Astrocyte of the cerebellum (primary cell): ENCODE measurements around the gene METTL25B.

Experiments
- DNase-seq: peaks from one replicate; pipeline ENCODE4 v3.0.0-alpha.2; 2011; ENCODE audit warnings: low read depth
- H3K4me3 ChIP-seq: 2 replicates; pipeline ENCODE4 v1.5.1; 2011; ENCODE audit warnings: mild to moderate bottlenecking, low read depth, low read length, moderate library complexity
- in situ Hi-C: cut with HindIII; loops from 2 replicates; pipeline ENCODE4 v1.10.0; 2017; ENCODE audit warnings: low sequenced_read_pairs
- TF ChIP-seq, protein P1 (sequence below): IDR thresholded peaks from 2 replicates; pipeline ENCODE4 v1.5.1; 2012; ENCODE audit warnings: low read length, low read depth, moderate library complexity, mild to moderate bottlenecking; ENCODE audit errors: missing control alignments

Gene METTL25B

DNA sequence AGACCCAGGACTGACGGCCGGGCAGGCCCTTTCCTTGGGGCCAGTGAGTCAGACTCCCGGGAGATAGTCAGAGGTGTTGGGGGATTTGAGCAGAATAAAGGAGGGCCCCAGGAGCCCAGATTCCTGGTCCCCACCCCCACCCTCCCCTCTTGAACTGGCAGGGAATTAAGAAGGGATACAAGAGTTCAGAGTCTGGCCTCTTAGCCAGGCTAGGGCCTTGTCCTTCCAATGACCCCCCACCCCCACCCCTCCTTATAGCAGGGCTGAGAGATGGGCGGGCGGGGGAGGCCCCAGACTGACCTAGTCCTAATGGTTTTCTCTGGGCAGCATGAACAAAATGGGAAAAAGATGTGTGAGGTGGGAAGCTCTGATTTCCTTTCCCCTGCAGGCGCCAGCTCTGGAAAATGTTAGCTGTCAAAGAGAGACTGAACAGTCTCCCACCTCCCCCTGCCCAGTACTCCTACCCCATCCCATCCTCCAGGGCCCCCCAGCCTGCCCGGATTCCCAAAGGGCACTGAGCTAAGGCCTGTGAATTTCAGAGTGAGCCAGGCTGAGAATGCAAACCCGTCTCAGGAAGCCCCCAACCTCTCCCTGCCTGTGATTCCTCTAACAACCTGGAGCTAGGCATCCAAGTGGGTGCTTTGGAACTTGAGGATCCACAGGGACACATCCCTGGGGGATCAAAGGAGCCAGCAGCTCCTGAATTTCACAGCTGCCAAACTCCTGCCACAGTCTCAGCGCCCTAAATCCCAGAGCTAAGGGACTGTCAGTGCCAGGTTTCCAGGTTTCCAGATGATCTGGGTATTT is 17.1 kb upstream of the METTL25B start:
- no peak overlapping the region for H3K4me3 ChIP-seq
- TF ChIP-seq, protein P1, sequence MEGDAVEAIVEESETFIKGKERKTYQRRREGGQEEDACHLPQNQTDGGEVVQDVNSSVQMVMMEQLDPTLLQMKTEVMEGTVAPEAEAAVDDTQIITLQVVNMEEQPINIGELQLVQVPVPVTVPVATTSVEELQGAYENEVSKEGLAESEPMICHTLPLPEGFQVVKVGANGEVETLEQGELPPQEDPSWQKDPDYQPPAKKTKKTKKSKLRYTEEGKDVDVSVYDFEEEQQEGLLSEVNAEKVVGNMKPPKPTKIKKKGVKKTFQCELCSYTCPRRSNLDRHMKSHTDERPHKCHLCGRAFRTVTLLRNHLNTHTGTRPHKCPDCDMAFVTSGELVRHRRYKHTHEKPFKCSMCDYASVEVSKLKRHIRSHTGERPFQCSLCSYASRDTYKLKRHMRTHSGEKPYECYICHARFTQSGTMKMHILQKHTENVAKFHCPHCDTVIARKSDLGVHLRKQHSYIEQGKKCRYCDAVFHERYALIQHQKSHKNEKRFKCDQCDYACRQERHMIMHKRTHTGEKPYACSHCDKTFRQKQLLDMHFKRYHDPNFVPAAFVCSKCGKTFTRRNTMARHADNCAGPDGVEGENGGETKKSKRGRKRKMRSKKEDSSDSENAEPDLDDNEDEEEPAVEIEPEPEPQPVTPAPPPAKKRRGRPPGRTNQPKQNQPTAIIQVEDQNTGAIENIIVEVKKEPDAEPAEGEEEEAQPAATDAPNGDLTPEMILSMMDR = no peak
- no peak for DNase-seq
- in situ Hi-C loops = no loop called here

DNA sequence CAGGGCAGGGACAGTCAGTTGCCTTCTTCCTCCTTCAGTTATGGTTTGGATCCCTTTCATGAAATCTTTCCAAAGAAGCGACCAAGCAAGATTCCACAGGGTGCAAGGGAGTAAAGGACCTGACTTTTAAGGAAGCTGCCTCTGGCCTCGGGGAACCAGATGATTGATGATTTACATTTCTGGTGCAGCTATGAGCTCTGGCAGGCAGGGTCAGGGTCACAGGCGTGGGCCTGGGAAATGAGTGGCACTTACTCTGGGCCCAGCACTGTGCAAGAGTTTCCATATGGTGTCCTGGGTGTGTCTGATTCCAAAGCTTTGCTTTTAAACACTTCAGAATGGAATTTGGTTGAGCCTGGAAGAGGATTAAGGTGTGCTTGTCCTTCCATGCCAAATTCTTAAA is 15.6 kb upstream of the METTL25B start:
- DNase-seq = no peak
- TF ChIP-seq, protein P1 = no peak
- in situ Hi-C loops = no loop called here
- H3K4me3 ChIP-seq = no peak overlapping the region

DNA sequence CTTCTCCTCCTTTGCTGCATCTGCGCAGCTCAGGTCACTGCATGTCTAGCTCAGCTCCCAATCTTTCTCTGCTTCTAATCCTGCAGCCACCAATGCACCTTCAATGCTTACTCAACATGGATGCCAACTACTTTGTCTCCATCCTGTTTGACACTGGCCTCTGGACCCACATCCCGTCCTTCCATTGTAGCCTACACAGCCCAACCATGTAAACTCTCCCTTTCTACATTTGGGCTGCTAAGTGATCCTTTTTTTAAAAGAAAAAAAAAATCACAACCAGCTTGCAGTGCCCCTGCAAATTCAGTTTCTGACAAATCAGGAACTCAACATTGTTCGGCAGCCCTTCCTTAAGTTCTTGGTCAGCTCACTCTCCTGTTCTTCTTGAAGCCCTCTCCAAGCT is 13.4 kb upstream of the METTL25B start:
- no peak overlapping the region for H3K4me3 ChIP-seq
- TF ChIP-seq, protein P1 = no peak
- no peak for DNase-seq
- in situ Hi-C loops = loop anchor here (5.0 kb wide), 1 partner anchor 142 kb away; the partner anchor contains the start of gene INSRR

DNA sequence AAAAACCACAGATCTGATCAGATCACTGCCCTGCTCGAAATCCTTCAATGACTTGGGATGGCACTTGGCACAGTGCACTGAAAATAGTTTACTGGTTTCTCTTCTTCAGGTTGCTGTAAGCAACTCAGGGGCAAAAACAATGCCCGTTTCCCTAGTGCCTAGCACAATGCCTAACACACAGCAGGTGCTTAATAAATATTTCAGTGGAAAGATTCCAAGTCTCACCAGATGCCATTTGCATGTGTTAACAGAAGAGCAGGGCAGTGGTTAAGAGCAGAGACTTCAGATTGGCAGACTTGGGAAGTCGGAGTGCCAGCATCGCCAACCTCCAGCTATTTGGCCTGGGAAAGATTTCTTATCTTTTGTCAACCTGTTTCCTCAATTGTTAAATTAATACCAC is 10.9 kb upstream of the METTL25B start:
- H3K4me3 ChIP-seq = no peak overlapping the region
- no peak for DNase-seq
- in situ Hi-C loops = loop anchor here (5.0 kb wide), 1 partner anchor 140 kb away; the partner anchor contains the start of gene INSRR
- TF ChIP-seq, protein P1 = no peak

DNA sequence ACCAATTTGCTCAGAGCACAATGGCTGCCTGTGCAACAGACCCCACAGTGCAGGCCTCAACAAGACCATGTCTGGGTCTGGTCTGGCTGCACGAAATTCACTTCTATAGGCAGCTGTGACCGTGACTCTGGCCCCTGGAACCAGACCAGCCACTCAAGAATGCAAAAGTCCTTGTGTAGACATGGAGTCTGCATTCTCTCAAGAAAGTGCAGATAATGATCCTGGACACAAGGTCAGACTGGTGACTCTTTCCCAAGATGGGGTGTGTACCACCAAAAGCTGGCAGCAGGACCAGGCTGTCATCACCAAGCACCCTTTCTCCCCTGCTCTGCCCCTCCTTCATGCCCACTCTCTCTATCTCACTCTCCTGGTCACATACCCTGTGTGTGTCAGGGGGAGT is 7.1 kb upstream of the METTL25B start:
- no peak for DNase-seq
- no peak overlapping the region for H3K4me3 ChIP-seq
- in situ Hi-C loops = no loop called here
- TF ChIP-seq, protein P1 = no peak

DNA sequence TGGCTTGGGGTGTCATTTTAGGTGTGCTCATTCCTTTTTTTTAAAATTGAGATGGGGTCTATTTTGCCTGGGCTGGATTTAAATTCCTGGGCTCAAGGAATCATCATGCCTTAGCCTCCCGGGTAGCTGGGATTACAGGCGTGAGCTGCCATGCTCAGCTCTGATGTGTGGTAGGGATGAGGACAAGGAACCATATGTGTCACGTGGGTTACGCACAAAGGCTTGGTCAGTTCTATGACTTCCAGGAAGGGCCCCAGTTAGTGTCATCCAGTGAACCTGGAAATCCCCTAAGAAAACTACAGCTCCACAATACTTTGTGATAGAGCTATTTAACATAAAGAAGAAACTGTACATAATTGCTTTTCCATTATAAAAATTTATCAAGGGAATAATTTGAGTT is 6.7 kb upstream of the METTL25B start:
- TF ChIP-seq, protein P1 = no peak
- DNase-seq = no peak
- in situ Hi-C loops = no loop called here
- H3K4me3 ChIP-seq = no peak overlapping the region
